DMS 273 treated with DMSO at 0.1 percent for 48 hours (cell line): Measurements from ENCODE around the gene PDC.
"Not testable (repeated sequence)": the region's sequence is repeated elsewhere in the genome, so short reads cannot be mapped to it uniquely, and the experiment has no call there.

Experiments used
- DNase-seq: peaks from one replicate; lab custom pipeline; 2025; lab: John Stamatoyannopoulos, UW

Gene PDC

DNA sequence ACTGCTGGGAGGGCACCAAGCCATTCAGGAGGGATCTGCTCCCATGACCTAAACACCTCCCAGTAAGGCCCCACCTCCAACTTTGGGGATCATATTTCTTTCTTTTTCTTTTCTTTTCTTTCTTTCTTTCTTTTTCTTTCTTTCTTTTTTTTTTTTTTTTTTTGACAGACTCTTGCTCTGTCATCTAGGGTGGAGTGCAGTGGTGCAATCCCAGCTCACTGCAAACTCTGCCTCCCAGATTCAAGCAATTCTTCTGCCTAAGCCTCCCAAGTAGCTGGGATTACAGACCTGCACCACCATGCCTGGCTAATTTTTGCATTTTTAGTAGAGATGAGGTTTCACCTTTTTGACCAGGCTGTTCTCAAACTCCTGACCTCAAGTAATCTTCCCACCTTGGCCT, 4.6 kb upstream of the PDC start:
- DNase-seq: not testable (repeated sequence)

DNA sequence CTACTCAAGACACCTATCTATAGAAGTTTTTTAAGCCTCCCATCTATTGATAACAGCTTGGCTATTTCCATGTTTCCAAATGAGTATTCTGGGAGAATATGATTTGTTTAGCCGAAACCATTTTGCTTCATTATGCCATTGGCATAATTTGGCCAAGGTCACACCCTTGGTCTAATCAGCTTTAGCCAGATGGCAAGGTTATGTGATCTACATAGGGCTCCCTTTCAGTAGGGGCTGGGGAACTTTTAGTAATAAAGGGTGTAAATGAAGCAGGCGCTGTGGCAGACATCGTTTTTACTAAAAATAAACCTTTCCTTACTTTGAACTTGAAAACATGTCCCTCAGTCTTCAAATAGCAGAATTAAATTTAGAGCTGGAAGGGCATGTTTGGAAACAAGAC, 3.0 kb upstream of the PDC start:
- no peak for DNase-seq

DNA sequence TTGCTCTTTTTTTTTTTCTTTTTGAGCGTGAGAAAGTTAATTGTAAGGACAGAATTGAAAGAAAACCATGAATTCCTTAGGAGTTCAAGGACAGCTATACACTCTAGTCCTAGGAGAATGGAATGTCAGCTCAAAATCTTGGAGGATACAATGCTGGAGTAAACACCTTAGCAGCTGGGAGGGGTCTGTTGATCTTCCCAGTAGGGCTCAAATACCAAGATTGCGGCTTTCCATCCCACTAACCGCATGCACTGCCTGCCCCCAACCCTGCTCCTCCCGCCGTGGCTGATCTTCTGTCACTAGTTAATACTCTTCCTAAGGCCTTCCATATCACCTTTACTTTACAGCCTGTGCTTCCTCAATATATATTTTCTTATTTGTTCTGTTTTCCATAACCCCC, 2.6 kb upstream of the PDC start:
- no peak for DNase-seq

DNA sequence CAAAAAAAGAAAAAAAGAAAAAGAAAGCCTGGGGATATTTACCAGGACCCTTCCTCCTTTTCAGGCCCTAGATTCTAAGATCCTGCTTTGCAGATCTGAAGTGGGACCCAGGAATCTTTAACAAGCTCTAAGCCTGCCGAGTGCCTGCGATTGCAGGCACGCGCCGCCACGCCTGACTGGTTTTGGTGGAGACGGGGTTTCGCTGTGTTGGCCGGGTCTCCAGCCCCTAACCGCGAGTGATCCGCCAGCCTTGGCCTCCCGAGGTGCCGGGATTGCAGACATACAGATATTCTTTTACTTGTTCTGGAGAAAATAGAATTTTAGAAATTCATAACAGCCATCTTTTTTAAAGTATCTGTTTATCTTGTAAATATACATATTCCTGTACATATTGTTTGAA, 1.8 kb downstream of the PDC start:
- DNase-seq: not testable (repeated sequence)

DNA sequence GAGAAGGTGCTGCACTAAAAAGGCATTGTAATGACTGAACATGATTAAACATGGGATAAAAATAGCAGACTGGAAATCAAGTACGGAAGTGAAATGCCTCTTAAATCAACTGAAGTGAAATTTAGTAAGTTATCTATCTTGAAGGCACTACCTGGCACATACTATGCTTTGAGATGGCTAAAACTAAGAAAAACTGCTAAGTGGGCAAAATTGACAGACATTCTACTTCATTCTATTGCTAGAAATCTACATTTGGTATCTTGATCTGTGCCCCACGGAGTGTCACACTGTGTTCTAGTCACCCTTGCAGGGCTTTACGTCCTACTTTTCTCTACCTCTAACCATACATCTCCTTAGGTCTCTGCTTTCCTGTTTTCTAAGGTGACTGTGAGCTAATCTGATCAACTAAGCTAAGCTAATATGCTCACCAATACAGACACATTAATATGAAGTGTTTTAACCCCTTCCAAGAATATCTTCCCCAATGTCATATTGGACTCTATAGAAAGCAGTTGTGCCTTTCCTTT, 4.1 kb downstream of the PDC start:
- no peak for DNase-seq

DNA sequence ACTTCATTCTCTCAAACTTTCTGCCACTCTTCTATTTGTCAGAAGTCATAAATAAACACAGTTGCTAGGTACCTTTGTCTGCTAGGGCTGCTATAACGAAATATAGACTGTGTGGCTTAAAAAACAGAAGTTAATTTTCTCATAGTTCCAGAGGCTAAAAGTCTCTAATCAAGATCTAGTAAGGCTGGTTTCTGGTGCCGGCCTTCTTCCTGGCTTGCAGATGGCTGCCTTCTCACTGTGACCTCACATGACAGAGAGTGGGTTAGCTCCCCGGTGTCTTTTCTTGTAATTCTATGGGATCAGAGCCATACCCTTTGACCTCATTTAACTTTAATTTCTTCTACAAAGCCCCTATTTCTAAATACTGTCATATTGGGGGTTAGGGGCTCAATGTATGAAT, 5.9 kb downstream of the PDC start:
- DNase-seq: no peak

DNA sequence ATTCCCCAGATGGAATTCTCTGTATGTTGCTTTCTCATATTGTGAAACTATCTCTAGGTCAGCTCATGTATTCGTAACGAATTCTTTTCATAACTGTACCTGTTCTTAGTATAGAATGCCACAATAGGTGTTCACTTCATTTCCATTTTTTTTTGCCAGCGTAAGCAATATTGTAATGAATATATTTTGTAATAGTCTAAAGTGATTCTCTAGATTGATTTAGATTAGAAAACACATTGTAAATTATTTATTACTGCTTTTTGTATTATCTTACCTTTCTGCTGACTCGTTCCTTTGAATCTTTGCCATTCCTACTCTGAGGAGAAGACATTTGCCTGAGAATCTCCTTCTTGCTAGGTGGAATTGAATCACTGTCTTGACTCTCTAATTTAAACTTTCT, 14.8 kb downstream of the PDC start:
- DNase-seq: no peak

DNA sequence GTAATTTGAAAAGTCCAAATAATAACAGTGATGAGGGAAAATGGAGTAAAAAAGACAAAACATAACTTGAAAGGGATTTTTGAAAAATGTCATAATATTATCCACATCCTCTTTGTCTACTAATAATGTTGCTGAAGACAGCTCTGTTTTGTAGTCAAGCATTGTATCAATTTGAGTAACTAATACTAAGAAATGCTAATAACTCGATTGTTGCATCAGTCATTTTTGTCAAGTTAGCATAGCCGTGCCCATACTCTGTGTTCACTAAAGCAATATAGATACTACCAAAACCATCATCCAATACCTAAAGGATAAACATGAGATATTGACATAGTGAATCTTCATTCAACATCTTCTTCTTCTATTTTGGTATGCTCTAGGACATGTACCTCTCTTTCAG, 17.3 kb downstream of the PDC start:
- DNase-seq: no peak

DNA sequence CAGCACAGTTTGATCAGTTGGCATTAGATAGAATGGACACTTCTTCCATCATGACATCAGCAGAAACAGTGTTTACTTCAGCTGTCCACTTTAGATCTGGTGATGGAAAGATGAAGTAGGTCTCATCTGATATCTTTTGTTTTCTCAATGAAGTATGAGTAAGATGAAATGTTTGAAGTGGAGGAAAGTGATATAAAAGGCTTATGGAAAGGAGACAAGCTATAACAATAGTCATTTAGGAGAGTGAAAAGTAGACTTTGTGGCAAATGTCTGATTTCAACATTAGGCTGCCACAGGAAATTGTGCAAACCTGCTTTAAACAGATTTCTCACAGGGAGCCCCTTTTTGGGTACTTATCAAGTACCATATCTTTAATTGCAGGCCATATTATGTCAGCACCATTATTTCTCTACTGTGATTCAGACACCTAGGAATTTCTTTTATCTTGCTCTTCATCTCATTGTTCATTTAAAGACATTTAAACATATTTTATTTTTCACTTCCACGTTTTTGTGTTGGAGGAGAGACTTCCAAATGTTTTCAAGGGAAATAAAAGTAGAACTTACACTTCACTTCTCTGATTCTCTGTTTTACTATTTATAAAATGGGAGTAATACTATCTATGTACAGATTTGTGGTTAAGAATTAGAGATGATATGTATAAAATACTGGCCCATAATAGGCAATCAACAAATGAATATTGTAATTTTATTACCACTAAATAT, 18.1 kb downstream of the PDC start:
- no peak for DNase-seq

DNA sequence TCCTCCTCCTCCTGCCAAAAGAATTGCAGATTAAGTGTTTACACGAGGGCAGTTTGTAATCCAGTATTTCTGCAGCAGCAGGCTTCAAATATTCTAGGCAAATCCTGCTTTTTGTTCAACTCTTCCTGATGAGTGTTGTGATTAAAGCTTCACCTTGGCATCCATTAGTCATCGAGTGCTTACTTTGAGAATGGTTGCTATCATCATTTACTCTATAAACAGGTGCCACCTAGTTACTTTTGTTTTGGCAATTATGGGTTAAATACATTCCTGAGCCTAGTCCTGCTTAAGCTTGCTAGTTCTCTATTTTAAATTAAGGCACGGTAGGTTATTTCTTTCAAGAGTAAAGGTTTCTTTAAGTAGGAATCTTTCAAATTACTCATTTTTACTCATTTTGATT, 20.3 kb downstream of the PDC start:
- no peak for DNase-seq

DNA sequence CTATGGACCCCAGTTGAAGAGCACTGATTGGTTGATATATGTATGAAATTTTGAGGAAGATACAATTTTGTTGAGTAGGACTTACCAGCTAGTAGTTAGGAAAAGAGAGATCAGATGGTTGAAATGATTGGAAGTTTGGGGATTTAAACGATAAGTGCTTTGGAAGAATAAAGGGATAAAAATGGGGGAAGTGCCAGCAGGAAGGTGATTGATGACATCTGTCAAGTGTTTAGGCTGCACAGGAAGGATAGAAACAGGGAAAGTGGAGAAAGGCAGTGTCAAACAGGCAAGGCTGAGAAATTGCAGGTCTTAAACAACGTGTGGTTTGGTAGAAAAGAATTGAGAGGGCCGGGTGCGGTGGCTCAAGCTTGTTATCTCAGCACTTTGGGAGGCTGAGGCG, 22.3 kb downstream of the PDC start:
- DNase-seq: no peak

DNA sequence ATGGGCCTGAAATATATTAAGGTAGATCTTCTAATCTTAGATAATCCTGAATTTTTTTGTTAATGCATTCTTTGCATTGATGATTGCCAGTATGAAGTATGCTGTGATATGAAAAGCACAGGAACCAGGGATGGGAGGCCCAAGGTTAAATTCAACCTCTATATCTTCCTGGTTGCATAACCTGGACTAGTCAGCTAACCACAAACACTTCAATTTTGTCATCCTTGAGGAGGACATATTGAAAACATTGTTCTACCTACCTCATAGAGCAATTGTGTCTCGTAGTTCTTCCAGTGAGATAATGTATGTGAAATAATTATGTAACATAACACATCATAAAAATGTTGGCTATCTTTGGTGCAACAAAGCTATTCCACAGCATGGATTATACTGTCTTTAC, 25.6 kb downstream of the PDC start:
- no peak for DNase-seq

DNA sequence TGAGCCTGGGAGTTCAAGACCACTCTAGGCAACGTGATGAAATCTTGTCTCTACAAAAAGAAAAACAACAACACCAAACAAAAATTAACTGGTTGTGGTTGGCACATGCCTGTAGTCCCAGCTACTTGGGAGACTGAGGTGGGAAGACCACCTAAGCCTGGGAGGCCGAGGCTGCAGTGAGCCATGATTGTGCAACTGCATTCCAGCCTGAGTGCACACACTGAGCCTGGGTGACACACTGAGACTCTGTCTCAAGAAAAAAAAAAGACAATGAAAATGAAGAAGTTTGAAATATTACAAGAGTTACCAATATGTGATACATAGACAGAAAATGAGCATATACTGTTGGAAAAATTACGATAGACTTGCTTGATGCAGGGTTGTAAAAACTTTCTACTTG, 31.9 kb downstream of the PDC start:
- DNase-seq: no peak

DNA sequence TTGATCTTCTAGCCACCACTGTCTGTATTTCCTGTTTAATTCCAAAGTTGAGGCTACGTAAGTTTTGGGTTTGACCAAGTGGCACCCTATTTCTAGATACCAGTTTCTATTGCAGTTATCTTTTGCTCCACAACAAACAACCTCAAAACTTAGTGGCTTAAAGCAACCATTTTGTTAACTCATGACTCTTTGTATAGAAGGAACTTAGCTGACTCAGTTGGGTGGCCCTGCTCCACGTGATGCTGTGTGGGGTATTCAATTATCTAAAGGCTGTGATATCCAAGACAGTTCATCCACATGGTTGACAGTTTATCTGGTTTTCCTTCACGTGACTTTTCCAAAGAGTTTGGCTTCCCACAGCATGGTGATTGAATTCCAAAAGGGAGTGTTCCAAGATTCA, 34.8 kb downstream of the PDC start:
- DNase-seq: no peak

DNA sequence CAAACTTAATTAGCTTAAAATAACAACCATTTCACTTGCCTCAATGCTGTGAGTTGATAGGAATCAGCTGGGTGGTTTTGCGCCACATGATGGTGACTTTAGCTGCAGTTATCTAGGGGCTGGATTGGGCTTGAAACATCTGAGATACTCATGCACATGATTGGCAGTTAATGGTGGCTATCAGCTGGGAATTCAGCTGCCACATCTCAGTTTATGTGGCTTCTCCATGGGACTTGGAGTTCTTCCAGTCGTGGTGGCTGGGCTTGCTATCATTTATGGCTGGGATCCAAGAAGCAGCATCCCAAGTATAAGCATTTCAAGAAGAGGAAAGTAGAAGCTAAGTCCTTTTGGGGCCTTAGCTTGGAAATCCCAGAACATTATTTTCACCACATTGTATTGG, 36.4 kb downstream of the PDC start:
- no peak for DNase-seq

DNA sequence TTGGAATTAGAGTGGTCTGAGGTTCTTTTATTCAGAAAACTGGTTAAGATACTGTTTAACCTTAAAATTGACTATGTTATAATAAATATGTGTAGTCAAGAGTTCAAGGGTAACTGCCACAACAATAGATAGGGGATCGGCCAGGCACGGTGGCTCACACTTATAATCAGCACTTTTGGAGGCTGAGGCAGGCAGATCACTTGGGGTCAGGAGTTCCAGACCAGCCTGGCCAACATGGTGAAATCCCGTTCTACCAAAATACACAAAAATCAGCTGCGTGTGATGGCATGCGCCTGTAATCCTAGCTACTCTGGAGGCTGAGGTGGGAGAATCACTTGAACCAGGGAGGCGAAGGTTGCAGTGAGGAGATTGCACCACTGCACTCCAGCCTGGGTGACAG, 39.5 kb downstream of the PDC start:
- no peak for DNase-seq

DNA sequence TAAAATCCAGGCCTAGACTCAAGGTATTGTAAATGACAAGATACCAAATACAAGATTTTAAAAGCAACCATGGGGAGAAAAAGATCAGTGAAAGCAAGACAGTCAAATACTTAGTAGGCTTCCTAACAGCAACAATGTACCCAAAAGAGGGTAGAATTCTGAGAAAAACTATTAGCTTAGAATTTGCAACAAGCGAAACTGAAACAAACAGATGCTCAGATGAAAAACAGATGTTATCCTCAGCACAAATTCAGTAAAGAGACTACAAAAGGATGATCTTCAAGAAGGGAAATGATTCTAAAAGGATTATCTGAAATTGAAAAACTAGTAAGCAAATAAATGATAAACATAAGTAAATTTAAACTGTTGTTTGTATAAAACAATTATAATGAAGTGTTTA, 40.0 kb downstream of the PDC start:
- DNase-seq: no peak

DNA sequence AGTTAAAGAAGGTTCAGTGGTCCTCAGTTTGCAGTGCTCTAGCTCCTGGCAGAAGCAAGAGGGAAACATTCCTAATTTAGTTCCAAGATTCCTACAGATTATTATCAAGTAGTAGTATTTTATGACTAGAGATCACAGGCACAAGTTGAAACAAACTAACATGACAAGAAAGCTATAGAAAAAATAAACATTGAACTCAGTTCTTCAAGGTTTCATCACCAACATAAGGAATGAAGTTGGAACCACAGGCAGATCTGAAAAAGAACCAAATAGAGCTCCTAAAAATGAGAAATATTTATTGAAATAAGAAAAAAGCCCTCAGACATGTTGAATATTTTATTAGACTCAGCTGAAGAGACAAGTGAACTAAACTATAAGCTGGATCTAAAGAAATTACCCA, 40.6 kb downstream of the PDC start:
- no peak for DNase-seq

DNA sequence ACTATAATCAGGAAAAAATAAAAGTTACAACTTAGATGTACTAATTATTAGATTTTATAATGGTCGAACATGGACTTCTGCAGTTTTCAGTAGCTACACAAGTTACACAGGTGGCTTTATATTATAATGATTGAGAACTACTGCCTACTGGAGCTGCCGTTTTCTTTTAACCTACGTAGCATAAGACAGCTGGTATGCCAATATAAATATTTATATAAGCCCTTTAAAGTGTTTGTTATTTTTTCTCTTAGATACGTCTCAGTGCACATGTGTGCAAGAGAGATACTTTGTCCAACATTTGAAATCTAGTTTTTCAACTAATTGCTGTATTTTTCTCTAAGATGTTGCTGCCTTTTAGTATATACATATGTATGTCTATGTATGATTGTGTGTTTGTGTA, 42.4 kb downstream of the PDC start:
- DNase-seq: no peak

DNA sequence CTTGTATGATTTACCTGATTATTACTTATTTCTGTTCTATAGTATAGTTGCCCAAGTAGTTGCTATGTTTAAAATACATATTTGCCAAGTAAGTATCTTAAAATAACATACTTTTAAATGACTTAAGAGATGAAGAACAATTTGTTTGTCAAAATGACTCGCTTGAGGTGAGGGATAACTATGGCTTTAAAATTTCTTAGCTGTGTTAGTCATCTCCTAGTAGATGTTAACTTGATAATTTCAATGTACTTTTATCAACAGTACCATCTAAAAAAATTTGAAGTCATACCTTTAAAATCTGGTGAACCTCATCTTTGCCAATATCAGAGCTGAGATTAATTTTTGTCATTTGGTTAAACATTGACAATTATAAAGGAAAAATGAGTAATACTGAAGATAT, 47.6 kb downstream of the PDC start:
- DNase-seq: no peak

DNA sequence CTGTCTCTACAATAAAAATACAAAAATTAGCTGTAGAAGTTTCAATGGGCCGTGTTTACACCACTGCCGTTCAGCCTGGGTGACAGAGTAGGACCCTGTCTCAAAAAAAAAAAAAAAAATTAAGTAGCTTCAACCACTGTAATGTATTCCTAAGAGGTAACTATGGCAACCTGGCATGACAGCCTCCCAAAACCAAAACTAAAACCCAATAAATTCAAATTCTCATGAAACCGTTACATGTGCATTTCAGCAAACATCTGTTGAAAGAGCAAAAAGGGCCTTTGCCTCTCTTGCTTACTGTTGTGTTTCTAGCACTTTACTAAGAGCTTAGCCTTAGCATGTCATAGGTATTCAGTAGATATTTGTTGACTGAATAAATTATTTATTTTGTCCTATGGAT, 51.8 kb downstream of the PDC start:
- DNase-seq: no peak

DNA sequence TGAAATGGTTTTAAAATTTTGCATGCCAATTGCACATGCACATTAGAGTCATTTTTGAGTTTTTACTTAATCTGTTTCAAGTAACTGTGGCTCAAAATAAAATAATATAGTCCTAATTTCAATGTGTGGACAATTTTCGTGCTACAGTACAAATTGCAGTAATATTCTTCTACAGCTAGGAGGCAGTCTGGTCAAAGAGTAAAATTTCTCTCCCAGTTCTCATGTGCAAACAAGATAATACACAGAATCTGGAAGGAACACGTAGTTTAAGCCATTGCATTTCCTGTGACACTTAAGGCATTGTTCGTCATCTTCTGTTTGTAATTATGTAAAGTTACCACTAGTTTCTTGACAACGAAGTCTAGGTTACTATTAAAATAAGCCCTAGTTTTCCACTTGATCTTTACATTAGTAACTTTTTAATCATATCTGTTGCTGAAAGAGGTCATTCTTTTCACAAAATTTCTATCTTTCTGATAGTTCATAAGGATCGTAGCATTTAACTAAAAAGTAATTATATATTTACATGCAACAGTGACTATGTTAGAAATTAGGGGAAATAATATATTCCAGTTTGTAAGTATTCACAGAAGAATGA, 56.4 kb downstream of the PDC start:
- DNase-seq: no peak

DNA sequence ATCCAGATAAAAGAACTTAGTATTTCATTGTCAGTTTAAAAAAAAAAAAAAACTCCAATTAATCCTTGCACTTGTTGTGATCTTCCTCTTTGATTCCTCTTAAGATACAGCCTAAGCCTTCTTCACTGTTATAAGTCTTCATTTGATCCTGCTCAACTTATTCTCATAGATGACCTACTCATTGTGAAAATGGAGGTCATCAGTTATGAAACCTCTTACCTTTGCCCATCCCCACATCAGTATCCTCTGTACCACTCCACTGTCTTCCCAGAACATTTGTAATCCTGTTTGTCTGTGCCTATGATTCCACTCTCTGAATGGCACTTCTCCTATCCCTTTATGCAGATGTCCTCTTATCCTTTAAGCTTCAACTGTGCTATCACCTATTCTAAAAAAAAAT, 57.3 kb downstream of the PDC start:
- DNase-seq: no peak

DNA sequence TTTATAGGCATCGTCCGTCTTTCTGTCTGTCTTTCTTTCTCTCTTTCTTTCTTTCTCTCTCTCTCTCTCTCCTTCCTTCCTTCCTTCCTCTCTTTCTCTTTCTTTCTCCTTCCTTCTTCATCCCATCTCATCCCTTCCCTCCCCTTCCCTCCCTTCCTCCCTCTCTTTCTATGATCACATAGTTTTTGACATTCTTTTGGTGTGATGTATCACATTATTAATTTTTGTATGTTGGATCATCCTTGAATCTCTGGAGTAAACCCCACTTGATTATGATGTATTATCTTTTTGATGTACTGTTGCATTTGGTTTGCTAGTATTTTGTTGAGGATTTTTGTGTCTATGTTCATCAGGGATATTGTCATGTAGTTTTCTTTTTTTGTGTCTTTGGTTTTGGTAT, 59.5 kb downstream of the PDC start:
- DNase-seq: not testable (repeated sequence)
